Vagina (tissue), 2 donors: Measurements from ENCODE around the gene JAM3. TPM values are rescaled to one million over a fixed set of nuclear protein-coding genes. Genes with fewer than 3 reads are reported as not detected.

Experiments used
- DNase-seq, 2 donors: peaks; one replicate each; pipeline ENCODE4 v3.0.0-alpha.2; 2017; ENCODE audit errors: extremely low spot score in 2 of 2
- H3K27ac ChIP-seq: fragments of 200-600 bp; sonication (generic); one replicate; pipeline ENCODE4 v1.5.1; 2019
- H3K27me3 ChIP-seq: fragments of 200-600 bp; sonication (generic); one replicate; pipeline ENCODE4 v1.5.1; 2019
- H3K36me3 ChIP-seq, 2 donors: fragments of 200-600 bp; sonication (generic); one replicate each; pipeline ENCODE4 v1.5.1; 2017 to 2019
- H3K4me1 ChIP-seq: fragments of 200-600 bp; sonication (generic); one replicate; pipeline ENCODE4 v1.5.1; 2019
- H3K4me3 ChIP-seq, 2 donors: fragments of 200-600 bp; sonication (generic); 1 replicate in 1 of 2; 2 replicates in 1 of 2; pipeline ENCODE4 v1.5.1; 2016 to 2019
- H3K9me3 ChIP-seq: fragments of 200-600 bp; sonication (generic); one replicate; pipeline ENCODE4 v1.5.1; 2019
- CTCF ChIP-seq, 3 experiments: fragments of 450-650 bp in 2 of 3; fragments of 200-600 bp in 1 of 3; sonication (generic) in 1 of 3; IDR thresholded peaks; one replicate each; pipeline ENCODE4 v1.5.1; 2017 to 2019; ENCODE audit warnings: antibody characterized with exemption in 3 of 3, mild to moderate bottlenecking in 2 of 3, moderate library complexity in 2 of 3
- POLR2A ChIP-seq, 2 donors: fragments of 450-650 bp; IDR thresholded peaks; one replicate each; pipeline ENCODE4 v1.6.1; 2017; ENCODE audit warnings: antibody characterized with exemption in 2 of 2, mild to moderate bottlenecking in 2 of 2, moderate library complexity in 2 of 2
- POLR2AphosphoS5 ChIP-seq, 2 donors: sonication (generic); formaldehyde crosslinking; IDR thresholded peaks; one replicate each; pipeline ENCODE4 v1.9.0; 2017; ENCODE audit warnings: antibody characterized with exemption in 2 of 2, mild to moderate bottlenecking in 2 of 2, low read depth in 1 of 2; ENCODE audit not compliant: insufficient read depth in 1 of 2
- intact Hi-C: fragments of 100-400 bp; cut with DNase I; formaldehyde crosslinking; loops from one replicate; pipeline ENCODE4 v1.15.1; 2023
- total RNA-seq: library from RNA; depleted of rRNA; stranded (reverse); fragments of >200 nt; gene quantifications from one replicate; pipeline ENCODE4 v1.2.3, GENCODE V29; 2016

Gene JAM3
- total RNA-seq, 1 donor from 2014 or later, result 31.7 TPM

GRCh38 chr11:134071306-134071705, 2.4 kb downstream of the JAM3 start:
- Histone ChIP-seq H3K4me3 (no peak overlapping the region), H3K36me3 (no peaks in the 10 kb centered on the region), H3K27ac (no peak overlapping the region), H3K27me3 (no peaks in the 10 kb centered on the region), H3K4me1 (peaks cover 22% of the 10 kb centered on the region), H3K9me3 (no peaks in the 10 kb centered on the region)
- intact Hi-C loops, result no loop called here
- no peak for DNase-seq
- TF ChIP-seq CTCF (IDR thresholded peaks at IDR 0.05) (no peak), POLR2A (IDR thresholded peaks at IDR 0.05) (no peak), POLR2AphosphoS5 (IDR thresholded peaks at IDR 0.05; ENCODE audit: insufficient read depth in 1 of 2, low read depth in 1 of 2) (no peak)

- TF ChIP-seq CTCF (IDR thresholded peaks at IDR 0.05) (no peak), POLR2AphosphoS5 (IDR thresholded peaks at IDR 0.05; ENCODE audit: insufficient read depth in 1 of 2, low read depth in 1 of 2) (no peak), POLR2A (IDR thresholded peaks at IDR 0.05) (no peak)
- Histone ChIP-seq H3K9me3 (no peaks in the 10 kb centered on the region), H3K27me3 (no peaks in the 10 kb centered on the region), H3K4me1 (peaks cover 22% of the 10 kb centered on the region), H3K27ac (no peak overlapping the region), H3K36me3 (no peaks in the 10 kb centered on the region), H3K4me3 (no peak overlapping the region)
- DNase-seq, result no peak
- intact Hi-C loops, result no loop called here
Observed at GRCh38 chr11:134071766-134072402, 3.0 kb downstream of the JAM3 start.

GRCh38 chr11:134072844-134073243, 4.0 kb downstream of the JAM3 start:
- Histone ChIP-seq H3K36me3 (no peaks in the 10 kb centered on the region), H3K4me1 (peaks cover 22% of the 10 kb centered on the region), H3K27me3 (no peaks in the 10 kb centered on the region), H3K9me3 (no peaks in the 10 kb centered on the region), H3K4me3 (no peak overlapping the region), H3K27ac (no peak overlapping the region)
- TF ChIP-seq POLR2AphosphoS5 (IDR thresholded peaks at IDR 0.05; ENCODE audit: insufficient read depth in 1 of 2, low read depth in 1 of 2), result no peak
- TF ChIP-seq POLR2A (IDR thresholded peaks at IDR 0.05), result no peak
- TF ChIP-seq CTCF (IDR thresholded peaks at IDR 0.05), result no peak
- intact Hi-C loops, result no loop called here
- DNase-seq, result no peak

- Histone ChIP-seq H3K4me3 (no peak overlapping the region), H3K36me3 (no peaks in the 10 kb centered on the region), H3K4me1 (peaks cover 22% of the 10 kb centered on the region), H3K9me3 (no peaks in the 10 kb centered on the region), H3K27me3 (no peaks in the 10 kb centered on the region), H3K27ac (no peak overlapping the region)
- intact Hi-C loops, result no loop called here
- TF ChIP-seq POLR2AphosphoS5 (IDR thresholded peaks at IDR 0.05; ENCODE audit: insufficient read depth in 1 of 2, low read depth in 1 of 2) (no peak), POLR2A (IDR thresholded peaks at IDR 0.05) (no peak), CTCF (IDR thresholded peaks at IDR 0.05) (no peak)
- no peak for DNase-seq
Observed at GRCh38 chr11:134074346-134074745, 5.5 kb downstream of the JAM3 start.

- no peak overlapping the region for H3K27ac ChIP-seq
- intact Hi-C loops, result no loop called here
Observed at GRCh38 chr11:134074766-134075165, 5.9 kb downstream of the JAM3 start.

More at GRCh38 chr11:134074766-134075165, 5.9 kb downstream of the JAM3 start:
- TF ChIP-seq POLR2AphosphoS5 (IDR thresholded peaks at IDR 0.05; ENCODE audit: insufficient read depth in 1 of 2, low read depth in 1 of 2) (no peak), CTCF (IDR thresholded peaks at IDR 0.05) (no peak), POLR2A (IDR thresholded peaks at IDR 0.05) (no peak)
- no peaks in the 10 kb centered on the region for H3K36me3 ChIP-seq
- H3K4me1 ChIP-seq, result peaks cover 17% of the 10 kb centered on the region
- H3K9me3 ChIP-seq, result no peaks in the 10 kb centered on the region
- no peak for DNase-seq
- no peaks in the 10 kb centered on the region for H3K27me3 ChIP-seq
- H3K4me3 ChIP-seq, result no peak overlapping the region
